Fibroblast of upper back skin (primary cell): Measurements from ENCODE around the gene AGPAT1.
A peak's percentile ranks its signal among the peaks of the same experiment; 100 is the strongest.
"Not testable (repeated sequence)": the region's sequence is repeated elsewhere in the genome, so short reads cannot be mapped to it uniquely, and the experiment has no call there.

ENCODE experiments used
- DNase-seq: peaks from one replicate; pipeline ENCODE4 v3.0.0-alpha.2; 2013

Gene AGPAT1, protein sequence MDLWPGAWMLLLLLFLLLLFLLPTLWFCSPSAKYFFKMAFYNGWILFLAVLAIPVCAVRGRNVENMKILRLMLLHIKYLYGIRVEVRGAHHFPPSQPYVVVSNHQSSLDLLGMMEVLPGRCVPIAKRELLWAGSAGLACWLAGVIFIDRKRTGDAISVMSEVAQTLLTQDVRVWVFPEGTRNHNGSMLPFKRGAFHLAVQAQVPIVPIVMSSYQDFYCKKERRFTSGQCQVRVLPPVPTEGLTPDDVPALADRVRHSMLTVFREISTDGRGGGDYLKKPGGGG

GRCh38 chr6:32175711-32176475 lies at the start of gene AGPAT1:
Gene AGPAT1, minus strand, starts transcription at chr6:32176084. Its CDS starts 4,588 bp downstream, at chr6:32171496.
- peak; percentile 97 for DNase-seq

GRCh38 chr6:32224696-32225095 lies 48.8 kb upstream of the AGPAT1 start:
- no peak for DNase-seq

DNA sequence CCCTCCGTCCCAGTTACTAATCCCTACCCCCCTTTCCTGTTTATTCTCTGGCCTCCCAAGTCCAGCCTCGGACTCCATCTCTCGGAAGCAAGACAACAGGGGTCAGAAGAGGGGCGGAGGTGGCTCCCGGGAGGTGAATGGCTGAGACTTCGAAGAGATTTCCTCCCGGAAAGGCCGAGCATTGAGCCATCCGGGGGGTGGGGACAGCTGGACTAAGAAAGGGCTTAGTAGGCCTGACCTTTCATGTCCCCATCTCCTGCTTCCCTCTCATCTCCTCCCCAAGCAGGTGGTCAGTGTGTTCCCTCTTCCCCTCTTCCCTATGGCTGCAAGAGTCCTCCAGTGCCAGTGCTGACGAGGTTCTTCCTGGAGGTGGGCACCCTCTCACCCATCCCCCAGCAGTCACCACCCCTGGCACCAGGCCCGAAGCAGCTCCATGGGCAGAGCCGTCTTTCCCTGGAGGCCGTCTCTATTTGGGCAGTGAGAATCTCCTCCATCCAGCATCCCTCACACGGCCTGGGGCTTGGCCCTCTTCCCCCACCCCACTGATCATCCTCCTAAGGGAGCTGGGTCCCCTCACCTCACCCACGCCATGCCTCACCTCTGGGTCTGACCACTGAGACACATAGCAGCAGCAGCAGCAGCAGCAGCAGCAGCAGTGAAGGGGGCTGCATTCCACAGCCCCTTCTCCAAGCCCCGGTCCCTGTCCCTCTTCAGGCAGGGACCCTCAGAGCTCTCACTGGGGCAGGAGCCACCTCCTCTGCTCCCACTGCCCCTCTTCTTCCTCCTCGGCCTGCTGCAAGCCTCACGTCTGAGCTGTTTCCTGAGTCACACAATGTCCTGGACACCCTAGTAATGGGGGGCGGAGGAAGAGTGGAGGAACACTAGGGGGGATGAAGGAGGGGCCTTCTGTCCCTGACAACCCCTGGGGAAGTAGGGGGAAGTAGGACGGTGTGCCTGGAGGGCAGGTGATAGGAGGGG lies 47.7 kb upstream of the AGPAT1 start, which contains the start of gene NOTCH4:
NOTCH4 (minus strand) TSS at position 810 of the 978 bp plus-strand sequence; CDS start at position 671, 139 bp downstream.
- no peak for DNase-seq

DNA sequence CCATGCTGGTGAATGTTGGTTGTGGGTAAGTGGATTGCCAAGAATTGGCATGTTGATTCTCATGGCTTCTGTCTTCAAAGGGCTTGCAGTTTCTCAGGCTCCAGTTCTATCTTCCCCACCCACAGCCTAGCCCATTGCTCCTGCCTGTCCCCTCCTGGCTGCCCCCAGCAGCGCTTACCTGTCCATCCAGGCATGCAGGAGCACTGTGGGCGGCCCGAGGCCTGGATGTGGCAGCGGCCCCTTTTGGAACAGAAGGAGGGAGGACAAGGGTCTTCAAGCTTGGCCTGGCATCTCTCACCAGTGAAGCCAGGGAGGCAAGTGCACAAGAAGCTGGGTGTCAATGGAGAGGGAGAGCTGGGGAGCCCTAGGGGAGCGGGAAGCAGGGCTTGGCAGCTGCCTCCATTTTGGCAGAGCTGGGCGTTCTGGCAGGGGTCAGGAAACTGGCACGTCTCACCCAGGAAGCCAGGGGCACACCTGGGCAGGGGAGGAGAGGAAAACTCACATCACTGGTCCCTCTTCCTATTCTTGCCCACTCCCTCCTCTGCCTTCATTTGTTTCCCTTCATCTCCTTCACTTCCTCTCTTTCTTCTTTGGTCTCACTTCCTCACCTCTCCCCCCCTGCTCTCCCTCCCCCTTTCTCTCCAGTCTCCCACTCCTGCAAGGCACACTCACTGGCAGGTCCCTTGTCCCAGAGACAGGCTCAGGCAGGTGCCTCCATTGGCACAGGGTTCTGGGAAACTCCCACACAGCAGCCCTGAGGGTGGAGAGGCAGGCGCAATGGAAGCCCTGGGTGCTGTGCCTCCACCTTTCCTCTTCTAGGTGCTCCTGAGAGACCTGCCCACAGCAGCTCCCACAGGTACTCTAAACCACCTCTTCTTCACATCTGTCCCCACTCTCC lies 46.7 kb upstream of the AGPAT1 start:
- no peak for DNase-seq

GRCh38 chr6:32220021-32220420 lies 44.1 kb upstream of the AGPAT1 start:
- DNase-seq = no peak

DNA sequence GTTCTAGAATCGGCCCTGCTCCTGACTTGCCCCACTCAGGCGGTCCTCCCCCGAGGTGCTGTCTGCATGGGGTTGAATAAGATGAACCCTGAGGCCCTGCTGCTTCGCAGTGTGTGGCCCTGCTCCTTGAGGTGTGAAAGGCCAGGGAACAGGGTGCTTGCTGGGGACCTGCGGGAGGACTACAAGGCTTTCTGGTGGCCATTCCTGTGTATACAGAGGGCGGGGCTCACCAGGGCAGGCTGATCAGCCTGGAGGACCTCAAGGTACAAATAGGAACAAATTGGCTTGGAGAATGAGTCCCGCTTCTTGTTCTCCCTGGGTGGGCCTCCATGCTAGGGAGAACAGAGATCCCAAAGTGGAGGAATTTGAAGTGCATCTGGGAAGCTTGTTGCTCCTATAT lies 42.3 kb upstream of the AGPAT1 start:
- DNase-seq = no peak

GRCh38 chr6:32216998-32217397 lies 41.1 kb upstream of the AGPAT1 start:
- DNase-seq = no peak

DNA sequence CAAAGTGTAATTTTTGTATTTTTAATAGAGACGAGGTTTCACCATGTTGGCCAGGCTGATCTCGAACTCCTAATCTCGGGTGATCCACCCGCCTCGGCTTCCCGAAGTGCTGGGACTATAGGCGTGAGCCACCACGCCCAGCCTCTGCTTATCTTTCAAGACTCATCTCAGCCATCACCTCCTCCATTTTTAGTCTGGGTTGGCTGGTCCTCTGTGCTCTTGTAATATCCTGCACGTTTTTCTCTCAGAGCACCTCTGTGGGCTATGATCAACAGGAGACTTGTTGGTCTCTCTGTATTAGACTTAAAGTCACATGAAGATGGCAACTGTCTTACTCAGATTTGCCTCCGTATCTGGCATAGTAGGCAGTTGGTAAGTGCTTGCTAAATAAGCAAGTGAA lies 40.4 kb upstream of the AGPAT1 start:
- no peak for DNase-seq

- no peak for DNase-seq
Observed at GRCh38 chr6:32215617-32216016, 39.7 kb upstream of the AGPAT1 start.

GRCh38 chr6:32214126-32214525 lies 38.2 kb upstream of the AGPAT1 start:
- no peak for DNase-seq

DNA sequence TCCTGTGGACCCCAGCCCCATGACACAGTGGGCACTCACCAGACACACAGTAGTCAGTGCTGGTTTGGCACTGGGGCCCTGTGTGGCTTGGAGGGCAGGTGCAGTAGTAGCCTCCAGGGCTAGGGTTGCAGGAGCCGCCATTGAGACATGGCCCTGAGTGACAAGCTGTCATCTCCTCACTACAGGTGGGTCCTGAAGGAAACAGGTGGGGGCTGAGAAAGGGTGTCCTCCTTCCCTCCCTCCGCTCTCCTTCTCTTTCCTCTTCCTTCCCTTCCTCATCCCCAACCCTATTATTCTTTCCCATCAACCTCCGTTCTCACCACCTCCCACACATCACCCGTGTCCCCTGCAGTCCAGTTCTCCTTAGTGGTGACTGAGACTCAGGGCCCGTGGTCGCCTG lies 37.8 kb upstream of the AGPAT1 start:
- DNase-seq = no peak

GRCh38 chr6:32212076-32212760 lies 36.3 kb upstream of the AGPAT1 start:
- no peak for DNase-seq

GRCh38 chr6:32211432-32211831 lies 35.5 kb upstream of the AGPAT1 start:
- DNase-seq = not testable (repeated sequence)

- no peak for DNase-seq
Observed at GRCh38 chr6:32210191-32210601, 34.3 kb upstream of the AGPAT1 start.

- DNase-seq = no peak
Observed at GRCh38 chr6:32208996-32209395, 33.1 kb upstream of the AGPAT1 start.

- no peak for DNase-seq
Observed at GRCh38 chr6:32204268-32204715, 28.4 kb upstream of the AGPAT1 start.

DNA sequence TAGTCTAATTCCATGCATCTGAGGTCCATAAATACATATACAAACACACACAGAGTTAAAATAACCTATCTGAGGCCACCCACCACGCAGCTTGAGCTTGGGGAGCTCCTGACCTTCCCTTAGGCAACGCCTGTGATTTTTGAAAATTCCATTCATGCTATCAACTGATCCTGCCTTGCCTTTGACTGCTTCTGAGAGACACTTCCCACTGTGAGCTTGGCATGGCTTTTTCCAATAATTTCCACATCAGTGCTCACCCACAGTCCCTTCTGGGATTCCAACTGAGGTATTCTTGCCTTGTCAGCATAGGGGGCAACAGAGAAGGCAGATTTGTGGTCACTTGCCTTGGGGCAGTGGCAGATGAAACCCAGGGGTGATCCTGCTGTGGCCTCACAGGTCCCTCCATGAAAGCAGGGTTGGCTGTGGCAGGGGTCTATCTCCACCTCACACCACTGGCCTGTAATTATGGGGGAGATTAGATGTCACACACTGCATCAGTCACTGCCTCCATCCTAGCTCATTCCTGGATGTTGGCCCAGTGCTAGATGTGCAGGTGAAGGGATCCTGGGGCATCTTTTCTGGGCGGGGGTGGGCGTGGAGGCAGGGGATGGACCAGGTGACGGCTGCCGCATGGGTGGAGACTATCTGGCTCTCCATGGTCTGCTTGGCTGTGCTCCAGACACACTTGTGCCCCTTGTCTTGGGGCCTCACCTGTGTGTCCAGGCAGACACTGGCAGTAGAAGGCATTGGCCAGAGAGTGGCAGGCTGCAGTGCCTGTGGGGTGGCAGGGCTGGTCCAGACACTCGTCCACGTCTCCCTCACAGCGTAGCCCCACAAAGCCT lies 27.8 kb upstream of the AGPAT1 start:
- DNase-seq = no peak

GRCh38 chr6:32202186-32202585 lies 26.3 kb upstream of the AGPAT1 start:
- no peak for DNase-seq

- no peak for DNase-seq
Observed at GRCh38 chr6:32200711-32201475, 25.0 kb upstream of the AGPAT1 start.
